Panc1 (cell line): ENCODE measurements around the gene OPA3. TPM values are rescaled to one million over a fixed set of nuclear protein-coding genes. Genes with fewer than 3 reads are reported as not detected.

Experiments used
- ATAC-seq: fragments of 200-7000 bp; cut with Tn5 transposase; 2 replicates; pipeline ENCODE4 v1.9.1; 2020; ENCODE audit warnings: mild to moderate bottlenecking, moderate library complexity
- BruUV-seq: library from RNA; stranded (reverse); fragments of 400-500 nt; replicated peaks from 2 replicates; lab custom pipeline; 2021; lab: Mats Ljungman, UMichigan
- CTCF ChIA-PET: fragments of 300-600 bp; sonication (Branson Sonifier 250); formaldehyde crosslinking; loops from one replicate; lab custom pipeline; 2022; ENCODE audit warnings: antibody characterized with exemption; lab: Charles Lee
- POLR2A ChIA-PET: fragments of 300-600 bp; sonication (Branson Sonifier 250); formaldehyde crosslinking; loops from one replicate; lab custom pipeline; 2022; ENCODE audit warnings: antibody characterized with exemption; lab: Charles Lee
- DNase-seq: peaks from one replicate; pipeline ENCODE4 v3.0.0-alpha.2; 2010; ENCODE audit warnings: low read depth, low spot score
- H3K27ac ChIP-seq: 2 replicates; pipeline ENCODE4 v1.5.1; 2011; ENCODE audit warnings: mild to moderate bottlenecking, low read length, inconsistent platforms
- H3K27me3 ChIP-seq: fragments of 200-500 bp; sonication (Bioruptor generic); 2 replicates; pipeline ENCODE4 v1.6.0; 2014; ENCODE audit warnings: low read length, inconsistent platforms; ENCODE audit not compliant: control insufficient read depth, insufficient read depth
- H3K36me3 ChIP-seq: fragments of 200-500 bp; sonication (Bioruptor generic); 2 replicates; pipeline ENCODE4 v1.5.1; 2014; ENCODE audit warnings: inconsistent platforms, mild to moderate bottlenecking, low read length, moderate library complexity; ENCODE audit not compliant: control insufficient read depth, insufficient read depth
- H3K4me1 ChIP-seq: 2 replicates; pipeline ENCODE4 v1.5.1; 2011; ENCODE audit warnings: inconsistent platforms, mild to moderate bottlenecking, low read length, moderate library complexity; ENCODE audit not compliant: control insufficient read depth, insufficient read depth
- H3K4me3 ChIP-seq, 2 experiments: 2 replicates each; pipeline ENCODE4 v1.5.1; 2011 to 2012; ENCODE audit warnings: low read depth in 2 of 2, low read length in 2 of 2, mild to moderate bottlenecking in 2 of 2, inconsistent platforms in 1 of 2, moderate library complexity in 1 of 2
- H3K9me3 ChIP-seq: fragments of 200-500 bp; sonication (Bioruptor generic); 2 replicates; pipeline ENCODE4 v1.5.1; 2014; ENCODE audit warnings: low read depth, mild to moderate bottlenecking, inconsistent platforms, low read length, moderate library complexity; ENCODE audit not compliant: control insufficient read depth, insufficient read depth
- CTCF ChIP-seq: fragments of 450-650 bp; IDR thresholded peaks from 2 replicates; pipeline ENCODE4 v1.5.1; 2017; ENCODE audit warnings: mild to moderate bottlenecking
- POLR2AphosphoS5 ChIP-seq: IDR thresholded peaks from 2 replicates; pipeline ENCODE4 v1.6.1; 2012; ENCODE audit warnings: mild to moderate bottlenecking, low read depth, low read length, moderate library complexity
- REST ChIP-seq, 2 experiments: IDR thresholded peaks; 2 replicates each; pipeline ENCODE4 v1.6.1; 2011 to 2012; ENCODE audit warnings: low read depth in 2 of 2, control low read depth in 1 of 2, low read length in 1 of 2, mild to moderate bottlenecking in 1 of 2, moderate library complexity in 1 of 2; ENCODE audit not compliant: insufficient read depth in 1 of 2
- SIN3A ChIP-seq: IDR thresholded peaks from 2 replicates; pipeline ENCODE4 v1.6.1; 2012; ENCODE audit warnings: low read depth, mild to moderate bottlenecking, low read length, moderate library complexity, borderline replicate concordance; ENCODE audit not compliant: insufficient read depth
- TCF7L2 ChIP-seq: IDR thresholded peaks from 2 replicates; pipeline ENCODE4 v1.6.1; 2011; ENCODE audit warnings: mild to moderate bottlenecking, low read depth, low read length, inconsistent platforms
- in situ Hi-C: cut with HindIII; loops from 2 replicates; pipeline ENCODE4 v1.10.0; 2016; ENCODE audit warnings: low sequenced_read_pairs, low pct_unique_long_range_greater_than_20kb
- intact Hi-C: fragments of 100-400 bp; cut with micrococcal nuclease; formaldehyde crosslinking; loops from one replicate; pipeline ENCODE4 v1.10.0; 2022; ENCODE audit not compliant: unreplicated experiment
- total RNA-seq: library from RNA; stranded (reverse); gene quantifications from one replicate; pipeline ENCODE4 v1.2.1, GENCODE V29; 2021; ENCODE audit not compliant: unreplicated experiment

Gene OPA3
- total RNA-seq, 1 experiment from 2014 or later = 20.3 TPM

GRCh38 chr19:45531349-45531748, 53.3 kb downstream of the OPA3 start:
- in situ Hi-C loops = no loop called here
- POLR2A ChIA-PET = no interaction called here
- TF ChIP-seq REST (IDR thresholded peaks at IDR 0.05; ENCODE audit: insufficient read depth in 1 of 2, low read depth in 2 of 2, low read length in 1 of 2) (no peak), CTCF (no peak), TCF7L2 (no peak), SIN3A (no peak), POLR2AphosphoS5 (no peak)
- BruUV-seq = TSS peak; percentile 51
- no peak for ATAC-seq
- no peak for DNase-seq
- H3K4me1 ChIP-seq = no peaks in the 10 kb centered on the region
- no peak overlapping the region for H3K4me3 ChIP-seq
- H3K27me3 ChIP-seq = no peaks in the 10 kb centered on the region
- CTCF ChIA-PET = no interaction called here
- intact Hi-C loops = no loop called here
- no peaks in the 10 kb centered on the region; the same call in 1 of the 2 replicates for H3K36me3 ChIP-seq
- H3K9me3 ChIP-seq = no peaks in the 10 kb centered on the region
- H3K27ac ChIP-seq = no peak overlapping the region

GRCh38 chr19:45529420-45529785, 55.2 kb downstream of the OPA3 start:
- CTCF ChIA-PET = no interaction called here
- Histone ChIP-seq H3K9me3 (no peaks in the 10 kb centered on the region), H3K36me3 (peaks cover 8% of the 10 kb centered on the region), H3K4me1 (no peaks in the 10 kb centered on the region), H3K27me3 (no peaks in the 10 kb centered on the region), H3K27ac (no peak overlapping the region), H3K4me3 (no peak overlapping the region)
- POLR2A ChIA-PET = no interaction called here
- TF ChIP-seq REST (IDR thresholded peaks at IDR 0.05; ENCODE audit: insufficient read depth in 1 of 2, low read depth in 2 of 2, low read length in 1 of 2) (no peak), POLR2AphosphoS5 (no peak), CTCF (no peak), SIN3A (no peak), TCF7L2 (no peak)
- intact Hi-C loops = no loop called here
- in situ Hi-C loops = no loop called here
- no peak for ATAC-seq
- no peak for DNase-seq
- no TSS peak for BruUV-seq
